Measurements from ENCODE around the gene BRD4. TPM values are rescaled to one million over a fixed set of nuclear protein-coding genes. Genes with fewer than 3 reads are reported as not detected.

BRD4 gene
- total RNA-seq (2014; rRNA removed; shearing (Covaris generic)), result 30.0 and 39.5 TPM in 2 replicates

DNA sequence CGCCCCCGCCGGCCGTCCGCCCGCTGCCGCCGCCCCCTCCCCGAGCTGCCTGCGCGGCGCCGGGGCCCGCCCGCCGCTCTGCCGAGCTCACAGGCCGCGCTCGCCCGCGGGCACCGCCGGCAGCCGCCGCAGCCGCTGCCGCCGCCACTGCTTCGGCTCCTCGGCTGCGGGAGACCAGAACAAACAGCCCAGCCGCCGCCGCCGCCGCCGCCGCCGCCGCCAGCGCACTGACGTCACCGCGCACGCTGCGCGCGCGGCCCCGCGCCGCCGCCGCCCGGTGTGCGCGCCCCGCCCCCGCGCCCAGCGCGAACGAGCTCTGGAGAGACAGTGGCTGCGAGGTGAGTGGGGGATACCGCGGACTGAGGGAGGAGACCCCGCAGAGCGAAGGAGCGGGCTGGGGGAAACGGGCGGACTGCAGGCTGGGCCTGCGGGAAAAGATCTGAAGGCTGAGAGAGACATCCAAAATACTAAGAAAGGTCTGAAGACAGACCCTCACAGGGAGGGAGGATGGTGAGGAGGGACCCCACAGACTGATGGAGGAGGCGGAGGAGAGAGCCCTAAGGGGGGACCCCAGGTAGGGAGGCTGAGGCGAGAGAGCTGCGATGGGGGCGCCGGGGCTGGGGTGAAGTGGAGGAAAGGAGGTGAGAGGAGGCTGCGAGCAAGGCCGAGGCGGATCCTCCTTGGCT, at the start of gene BRD4:
Gene BRD4 (minus strand): TSS at position 229 of the 686 bp plus-strand sequence. CDS start 59,440 bp downstream, outside the sequence.

DNA sequence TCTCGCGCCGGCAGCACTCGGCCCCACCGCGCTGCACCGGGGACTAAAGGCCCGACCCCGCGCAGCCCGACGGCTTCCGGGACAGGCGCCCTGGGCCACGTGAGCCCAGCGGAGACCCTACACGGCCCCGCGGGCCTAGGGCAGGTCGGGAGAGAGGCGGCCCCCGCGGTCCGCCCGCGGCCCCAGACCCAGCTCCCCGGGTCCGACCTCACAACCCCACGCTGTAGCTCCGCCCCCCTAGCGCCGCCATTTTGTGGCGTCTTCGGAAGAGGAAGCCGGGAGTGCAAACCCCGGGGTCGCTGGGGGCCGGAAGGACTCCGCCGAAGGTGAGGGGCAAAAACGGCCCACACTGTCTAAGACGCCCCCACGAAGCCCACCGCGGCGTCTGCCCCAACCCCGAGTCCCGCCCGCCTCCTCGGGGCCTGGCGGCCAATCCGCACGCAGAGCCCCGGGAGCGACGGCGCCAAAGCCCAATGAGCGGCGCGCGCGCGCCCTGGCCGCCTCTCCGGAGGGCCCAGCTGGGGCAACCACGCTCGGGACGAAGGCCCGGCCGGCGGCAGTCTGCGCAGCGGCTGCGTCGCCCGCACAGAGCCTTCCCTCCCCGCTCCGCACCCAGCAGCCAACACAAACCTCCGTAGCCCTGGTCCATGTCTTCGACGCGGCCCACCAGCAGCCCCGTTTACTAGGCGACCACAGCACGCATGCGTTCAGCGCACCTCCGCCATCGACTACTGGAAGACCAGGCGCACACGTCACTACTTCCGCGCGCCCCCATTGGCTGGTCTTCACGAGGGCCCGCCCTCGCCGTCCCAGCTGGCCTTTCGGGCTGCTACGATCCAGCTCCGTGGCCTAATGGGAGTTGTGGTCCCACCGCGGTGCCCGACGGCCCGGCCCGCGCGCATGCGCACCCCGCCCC, 47.0 kb upstream of the BRD4 start, which contains the start of gene AKAP8:
Gene AKAP8 (minus strand): TSS at position 705 of the 916 bp plus-strand sequence. CDS start 56 bp downstream, at position 649.

DNA sequence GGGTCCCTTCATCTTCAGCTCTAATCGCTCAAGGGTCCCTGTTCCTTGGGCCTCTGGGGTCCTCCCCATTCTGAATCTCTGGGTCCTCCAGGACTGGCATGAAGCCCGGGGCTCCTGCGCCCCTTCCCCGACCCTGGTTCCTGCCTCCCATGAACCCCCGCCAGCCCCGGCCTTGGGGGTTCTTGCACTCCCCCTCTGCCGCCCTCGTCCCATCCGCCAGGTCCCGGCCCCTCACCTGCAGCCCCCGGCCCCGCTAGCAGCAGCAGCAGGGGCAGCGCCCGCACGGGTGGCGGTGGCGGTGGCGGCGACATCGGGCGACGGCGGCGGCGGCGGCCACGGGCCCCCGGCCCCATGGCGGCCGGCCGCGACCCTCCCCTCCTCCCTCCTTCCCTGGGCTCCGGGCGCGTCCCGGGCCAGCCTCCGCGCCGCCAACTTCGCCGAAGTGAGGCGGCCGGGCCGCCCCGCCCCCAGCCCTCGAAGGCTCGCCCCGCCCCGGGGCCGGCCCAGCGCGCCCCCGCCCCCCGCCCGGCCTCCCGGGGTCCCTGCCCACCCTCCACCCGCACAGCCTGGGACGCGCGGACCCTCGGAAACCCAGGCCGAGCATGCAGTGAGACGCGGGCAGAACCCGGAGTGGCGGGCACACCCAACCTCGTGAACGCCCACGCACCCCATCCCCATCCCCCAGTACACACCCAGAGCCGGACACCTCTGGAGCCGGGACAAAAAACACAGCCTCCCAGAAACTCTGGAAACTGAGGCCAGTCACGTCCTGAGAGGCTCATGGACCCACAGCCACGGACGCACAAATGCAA, 131.6 kb downstream of the BRD4 start, which contains the start of gene NOTCH3:
Gene NOTCH3 (minus strand): TSS at position 443 of the 812 bp plus-strand sequence. CDS start 90 bp downstream, at position 353.

Small RNA genes lying within 50 kb of the gene (small RNA-seq; reads per million reads assigned to genes)
- gene AC005776.1, result not detected

Other genes with a start within 250 kb of the BRD4 start
- gene SYDE1, start 225.1 kb downstream of the BRD4 start, total RNA-seq (2014; rRNA removed; shearing (Covaris generic)), result 84.9 and 99.9 TPM in 2 replicates
- gene NOTCH3, start 131.5 kb downstream of the BRD4 start, total RNA-seq (2014; rRNA removed; shearing (Covaris generic)), result 4.5 and 6.7 TPM in 2 replicates
- 3.1 and 4.6 TPM in 2 replicates for gene EPHX3, start 100.1 kb downstream of the BRD4 start, total RNA-seq (2014; rRNA removed; shearing (Covaris generic))
- gene AKAP8, start 47.2 kb upstream of the BRD4 start, total RNA-seq (2014; rRNA removed; shearing (Covaris generic)), result 41.6 and 44.8 TPM in 2 replicates
- 103 and 106 TPM in 2 replicates for gene AKAP8L, start 86.4 kb upstream of the BRD4 start, total RNA-seq (2014; rRNA removed; shearing (Covaris generic))
- gene WIZ, start 117.4 kb upstream of the BRD4 start, total RNA-seq (2014; rRNA removed; shearing (Covaris generic)), result 30.3 and 34.7 TPM in 2 replicates
- 0.03 TPM in 1 of 2 replicates, not detected in the other for gene RASAL3, start 132.0 kb upstream of the BRD4 start, total RNA-seq (2014; rRNA removed; shearing (Covaris generic))
- not detected in 2 replicates for gene PGLYRP2, start 147.0 kb upstream of the BRD4 start, total RNA-seq (2014; rRNA removed; shearing (Covaris generic))
- gene CYP4F22, start 176.0 kb upstream of the BRD4 start, total RNA-seq (2014; rRNA removed; shearing (Covaris generic)), result not detected in 2 replicates

All from A375 (cell line).